NCI-H1048 (cell line): ENCODE data around the gene PHOSPHO1.
"Not testable (repeated sequence)": the region's sequence is repeated elsewhere in the genome, so short reads cannot be mapped to it uniquely, and the experiment has no call there.

ENCODE experiments used
- DNase-seq: peaks from one replicate; lab custom pipeline; 2025; lab: John Stamatoyannopoulos, UW

The PHOSPHO1 gene, protein sequence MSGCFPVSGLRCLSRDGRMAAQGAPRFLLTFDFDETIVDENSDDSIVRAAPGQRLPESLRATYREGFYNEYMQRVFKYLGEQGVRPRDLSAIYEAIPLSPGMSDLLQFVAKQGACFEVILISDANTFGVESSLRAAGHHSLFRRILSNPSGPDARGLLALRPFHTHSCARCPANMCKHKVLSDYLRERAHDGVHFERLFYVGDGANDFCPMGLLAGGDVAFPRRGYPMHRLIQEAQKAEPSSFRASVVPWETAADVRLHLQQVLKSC

DNA sequence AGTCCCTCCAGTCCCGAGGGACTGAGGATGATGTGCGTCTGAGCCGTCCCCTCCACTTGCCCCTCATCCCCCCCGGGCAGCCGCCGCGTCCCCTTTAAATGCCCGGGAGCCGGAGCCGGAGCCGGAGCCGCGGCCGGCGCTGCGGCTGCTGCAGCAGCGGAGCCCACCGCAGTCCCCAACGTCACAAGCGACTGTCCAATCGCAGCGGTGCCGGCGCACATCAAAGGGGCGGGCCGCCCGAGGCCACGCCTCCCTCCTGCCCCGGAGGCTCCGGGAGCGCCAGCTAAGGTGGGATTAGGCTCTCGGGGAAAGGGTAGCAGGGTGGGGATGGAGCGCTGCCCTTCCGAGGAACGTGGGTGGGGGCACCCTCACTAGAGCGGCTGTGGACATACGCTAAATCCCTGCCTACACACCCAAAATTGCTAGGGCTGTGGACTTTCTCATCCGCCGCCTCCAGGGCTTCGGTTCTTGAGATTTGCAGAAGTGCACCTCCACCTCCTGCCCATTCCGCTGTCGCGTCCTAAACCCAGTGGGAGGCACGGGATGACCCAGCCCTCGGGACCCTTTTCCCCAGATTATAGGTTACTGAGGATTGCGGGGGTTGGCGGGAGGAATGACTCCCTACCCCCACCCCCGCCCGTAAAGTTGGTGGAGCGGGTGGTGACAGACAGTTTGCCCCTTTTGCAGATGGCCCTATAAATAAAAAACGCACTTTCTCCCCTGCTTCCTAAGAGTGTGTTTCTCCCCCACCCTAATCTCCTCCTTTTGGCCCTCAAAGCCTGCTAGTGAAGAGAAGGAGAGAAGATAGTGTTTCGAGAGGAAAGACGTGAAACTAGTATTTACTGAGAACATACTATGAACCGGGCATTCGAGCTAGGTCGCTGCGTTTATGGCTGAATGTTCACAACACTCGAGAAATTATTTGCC, at the start of gene PHOSPHO1:
Gene PHOSPHO1, minus strand, starts transcription at position 152 of the 927 bp plus-strand sequence. CDS start 4,096 bp downstream, outside the sequence.
- peak; percentile 14 for DNase-seq

DNA sequence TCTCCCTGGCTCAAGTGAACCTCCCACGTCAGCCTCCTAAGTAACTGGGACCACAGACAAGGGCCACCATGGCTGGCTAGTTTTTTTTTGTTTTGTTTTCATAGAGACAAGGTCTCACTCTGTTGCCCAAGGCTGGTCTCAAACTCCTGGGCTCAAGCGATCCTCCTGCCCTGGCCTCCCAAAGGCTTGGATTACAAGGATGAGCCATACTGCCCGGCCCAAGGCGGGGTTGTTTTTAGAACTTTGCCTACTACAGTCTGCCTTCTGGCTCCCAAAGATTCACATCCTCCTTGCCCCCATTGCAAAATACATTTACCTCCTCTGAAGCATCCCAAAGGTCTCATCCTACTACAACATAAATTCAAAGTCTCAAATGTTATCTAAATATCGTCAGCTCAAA, 49.5 kb upstream of the PHOSPHO1 start:
- DNase-seq = no peak

DNA sequence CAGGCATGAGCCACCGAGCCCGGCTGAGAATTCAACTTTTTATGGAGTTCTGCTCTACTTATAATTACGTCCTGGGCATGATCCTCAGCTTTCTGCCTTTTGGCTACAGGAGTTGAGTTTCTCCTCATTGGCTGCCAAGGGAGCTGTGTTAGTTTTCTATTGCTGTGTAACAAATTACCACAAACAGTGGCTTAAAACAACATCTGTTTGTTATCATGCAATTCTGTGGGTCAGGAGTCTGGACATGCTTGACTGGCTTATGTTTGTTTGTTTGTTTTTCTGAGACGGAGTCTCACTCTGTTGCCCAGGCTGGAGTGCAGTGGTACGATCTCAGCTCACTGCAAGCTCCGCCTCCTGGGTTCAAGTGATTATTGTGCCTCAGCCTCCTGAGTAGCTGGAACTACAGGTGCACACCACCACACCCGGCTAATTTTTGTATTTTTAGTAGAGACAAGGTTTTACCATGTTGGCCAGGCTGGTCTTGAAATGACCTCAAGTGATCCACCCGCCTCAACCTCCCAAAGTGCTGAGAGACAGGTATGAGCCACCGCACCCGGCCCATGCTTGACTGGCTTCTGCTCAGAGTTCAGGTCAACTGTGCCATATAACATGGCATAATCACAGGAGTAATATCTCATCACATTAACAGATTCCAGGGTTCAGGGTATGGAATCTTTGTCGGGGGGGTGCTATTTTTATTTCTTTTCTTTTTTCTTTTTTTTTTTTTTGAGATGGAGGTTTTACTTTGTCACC, 48.9 kb upstream of the PHOSPHO1 start:
- DNase-seq = not testable (repeated sequence)

DNA sequence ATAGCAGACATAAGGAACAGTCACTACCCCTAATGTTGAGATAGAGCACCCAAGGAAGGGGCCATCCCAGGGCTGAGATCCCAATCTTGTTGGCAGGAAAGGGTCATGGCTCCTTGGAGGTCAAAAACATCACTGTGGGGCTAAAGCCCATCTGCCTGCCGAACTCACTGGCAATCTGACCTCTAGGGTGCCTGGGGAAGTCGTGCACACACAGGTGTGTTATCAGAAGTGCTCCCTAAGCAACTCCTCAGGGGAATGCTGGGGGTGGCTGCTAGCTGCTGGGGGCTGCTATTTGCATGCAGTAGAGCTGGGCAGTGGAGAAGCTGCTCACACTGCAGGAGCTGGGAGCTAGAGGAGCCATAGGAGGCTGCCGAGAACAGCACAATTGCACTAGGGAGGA, 47.5 kb upstream of the PHOSPHO1 start:
- no peak for DNase-seq

DNA sequence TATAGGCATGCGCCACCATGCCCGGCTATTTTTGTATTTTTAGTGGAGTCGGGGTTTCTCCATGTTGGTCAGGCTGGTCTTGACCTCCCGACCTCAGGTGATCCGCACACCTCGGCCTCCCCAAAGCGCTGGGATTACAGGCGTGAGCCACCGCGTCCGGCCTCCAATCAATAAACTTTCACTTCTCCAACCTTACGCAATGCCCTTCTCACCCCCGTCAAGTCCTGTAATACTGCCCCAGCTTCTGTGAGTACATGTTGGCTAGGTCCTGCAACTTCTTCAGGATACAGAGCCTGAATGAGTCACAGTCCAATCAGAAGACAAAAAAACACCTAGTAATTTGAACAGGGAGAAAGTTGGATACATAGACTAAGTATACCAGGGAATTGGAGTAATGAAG, 47.1 kb upstream of the PHOSPHO1 start:
- no peak for DNase-seq

DNA sequence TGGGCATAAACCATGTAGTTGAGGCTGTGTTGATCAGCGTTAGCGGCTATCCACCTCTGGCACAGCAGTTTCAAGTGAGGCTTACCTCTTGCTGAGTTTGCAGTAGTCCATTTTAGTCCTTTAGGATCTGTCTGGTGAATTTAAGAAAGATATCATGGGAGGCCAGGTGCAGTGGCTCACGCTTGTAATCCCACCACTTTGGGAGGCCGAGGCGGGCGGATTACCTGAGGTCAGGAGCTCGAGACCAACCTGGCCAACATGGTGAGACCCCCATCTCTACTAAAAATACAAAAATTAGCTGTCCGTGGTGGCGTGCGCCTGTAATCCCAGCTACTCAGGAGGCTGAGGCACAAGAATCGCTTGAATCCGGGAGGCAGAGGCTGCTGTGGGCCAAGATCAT, 45.4 kb upstream of the PHOSPHO1 start:
- DNase-seq = not testable (repeated sequence)

DNA sequence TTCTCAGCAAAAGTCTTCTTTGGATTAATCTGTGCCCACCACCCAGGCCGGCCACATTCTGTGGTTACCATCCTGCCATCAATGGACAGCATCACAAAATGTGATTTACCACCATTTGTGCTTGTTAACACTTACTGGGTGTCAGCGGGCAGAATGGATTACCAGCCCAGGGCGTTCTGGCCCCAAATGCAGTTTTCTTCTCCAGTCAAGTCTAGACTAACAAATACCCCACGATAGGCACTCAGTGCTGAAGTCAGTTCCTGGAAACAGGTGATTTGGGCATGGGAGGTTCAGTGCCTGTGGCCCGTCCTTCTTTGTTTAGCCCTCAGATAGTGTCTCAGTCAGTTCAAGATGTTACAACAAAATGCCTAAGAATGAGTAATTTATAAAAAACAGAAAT, 38.8 kb upstream of the PHOSPHO1 start:
- no peak for DNase-seq

DNA sequence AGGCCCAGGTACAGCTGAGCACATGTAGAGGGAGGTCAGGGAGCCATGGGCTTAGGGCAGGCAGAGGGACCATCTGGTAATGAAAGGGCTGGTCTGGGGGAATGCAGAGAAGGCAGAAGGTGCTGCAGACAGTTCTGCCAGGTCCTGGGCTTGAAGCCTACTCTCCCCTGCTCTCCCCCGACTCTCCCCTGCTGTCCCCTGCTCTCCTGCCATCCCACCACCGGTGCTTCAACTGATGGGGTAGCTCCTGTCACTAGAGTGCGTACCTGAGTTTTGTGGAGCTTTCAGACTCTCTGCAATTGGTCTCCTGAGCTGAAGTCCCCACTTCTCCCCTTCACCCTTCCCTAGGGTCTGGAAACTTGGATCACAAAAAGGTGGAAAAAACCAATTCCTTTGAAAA, 37.3 kb upstream of the PHOSPHO1 start:
- no peak for DNase-seq

DNA sequence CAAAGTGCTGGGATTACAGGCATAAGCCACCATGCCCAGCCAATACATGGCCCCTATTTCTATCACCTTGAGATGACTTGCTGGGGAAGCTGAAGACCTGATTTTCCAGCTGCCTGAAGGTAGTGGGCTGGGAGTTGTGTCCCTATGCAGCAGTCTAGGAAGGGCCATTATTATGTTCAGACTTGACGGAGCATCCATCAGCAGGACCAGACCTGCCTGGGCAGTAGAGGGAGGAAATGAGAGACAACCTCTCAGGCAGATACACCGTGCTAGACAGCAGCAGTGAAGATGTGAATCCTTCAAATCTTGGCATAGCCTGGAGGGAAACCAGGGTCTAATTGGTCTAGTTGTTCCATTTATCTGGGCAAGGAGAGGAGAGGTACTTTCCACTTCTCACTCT, 35.6 kb upstream of the PHOSPHO1 start:
- no peak for DNase-seq

DNA sequence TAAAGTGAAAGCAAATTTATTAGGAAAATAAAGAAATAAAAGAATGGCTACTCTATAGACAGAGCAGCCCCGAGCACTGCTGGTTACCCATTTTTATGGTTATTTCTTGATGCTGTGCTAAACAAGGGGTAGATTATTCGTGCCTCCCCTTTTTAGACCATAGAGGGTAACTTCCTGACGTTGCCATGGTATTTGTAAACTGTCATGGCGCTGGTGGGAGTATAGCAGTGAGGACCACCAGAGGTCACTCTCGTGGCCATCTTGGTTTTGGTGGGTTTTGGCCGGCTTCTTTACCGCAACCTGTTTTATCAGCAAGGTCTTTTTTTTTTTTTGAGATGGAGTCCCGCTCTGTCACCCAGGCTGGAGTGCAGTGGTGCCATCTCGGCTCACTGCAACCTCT, 31.0 kb upstream of the PHOSPHO1 start:
- DNase-seq = not testable (repeated sequence)

DNA sequence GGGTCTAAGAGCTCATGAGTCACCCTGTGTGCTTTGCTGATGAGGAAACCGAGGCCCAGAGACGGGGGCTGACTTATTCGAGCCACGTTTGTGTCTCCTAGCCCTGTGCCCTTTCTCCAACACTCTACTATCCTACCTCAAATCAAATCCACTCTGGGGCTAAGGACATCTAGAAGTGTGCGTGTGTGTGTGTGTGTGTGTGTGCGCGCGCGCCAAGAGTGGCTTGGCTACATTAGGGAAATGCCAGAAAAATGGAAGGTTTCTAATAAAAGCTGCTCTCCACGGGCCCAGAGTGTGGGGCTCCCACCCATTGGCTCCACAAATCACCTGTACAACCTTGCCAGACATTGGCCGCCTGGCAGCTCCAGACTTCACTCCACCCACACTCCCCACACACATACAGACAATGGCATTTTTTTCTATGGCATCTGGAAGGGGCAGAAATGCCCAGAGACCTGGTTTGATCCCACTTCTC, 30.3 kb upstream of the PHOSPHO1 start:
- no peak for DNase-seq

DNA sequence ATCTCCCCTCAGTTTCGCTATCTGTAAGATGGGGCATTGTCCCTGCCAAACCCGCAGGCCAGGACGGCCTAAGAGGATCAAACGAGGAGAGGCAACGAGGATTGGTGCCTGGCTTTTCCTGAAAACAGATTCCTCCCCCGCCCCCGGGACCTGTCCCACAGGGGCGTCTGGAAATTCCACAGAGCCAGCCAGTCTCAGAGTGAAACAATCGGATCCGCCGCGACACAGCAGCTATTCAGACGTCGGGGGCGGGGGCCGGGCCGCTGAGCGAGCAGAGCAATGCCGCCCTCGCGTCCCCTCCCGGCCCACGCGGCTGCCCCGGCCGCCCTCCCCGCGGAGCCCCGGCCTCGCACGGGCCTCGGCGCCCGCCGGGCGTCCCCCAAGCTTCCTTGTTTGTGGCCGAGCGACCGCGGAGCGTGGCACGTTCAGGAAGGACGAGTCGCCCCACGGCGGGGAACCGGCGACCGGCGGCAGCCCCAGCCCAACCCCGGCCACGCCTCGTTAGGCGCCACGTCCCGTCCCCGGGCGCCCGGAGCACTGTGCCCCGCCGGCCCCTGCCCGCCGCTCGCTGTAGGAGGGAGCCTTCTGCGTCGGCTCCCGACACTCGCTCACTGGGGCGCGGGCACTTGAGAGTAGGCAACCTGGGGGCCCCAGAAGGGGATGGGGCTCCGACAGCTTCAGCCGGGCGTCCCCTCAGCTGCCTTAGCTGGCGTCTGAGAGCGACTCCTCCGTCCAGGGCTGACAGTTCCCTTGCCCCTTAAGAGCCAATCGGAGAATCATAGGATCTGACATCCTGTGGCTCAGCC, 29.6 kb upstream of the PHOSPHO1 start:
- DNase-seq = no peak

DNA sequence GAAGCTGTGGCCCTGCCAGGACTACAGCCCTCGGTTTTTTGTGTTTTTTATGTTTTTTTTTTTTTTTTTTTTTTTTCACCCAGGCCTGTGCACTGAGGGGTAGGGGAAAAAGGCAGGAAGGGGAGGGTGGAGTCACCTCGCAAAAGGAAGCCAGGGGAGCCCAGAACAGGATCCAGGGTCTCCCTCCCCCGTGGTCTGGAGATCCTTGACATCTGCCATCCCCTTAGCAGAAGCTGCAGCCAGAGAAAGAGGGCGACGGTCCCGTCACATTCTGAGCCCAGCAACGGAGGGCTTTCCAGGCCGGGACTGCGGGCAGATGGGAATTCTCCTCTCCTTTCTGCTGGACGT, 29.1 kb upstream of the PHOSPHO1 start:
- no peak for DNase-seq

DNA sequence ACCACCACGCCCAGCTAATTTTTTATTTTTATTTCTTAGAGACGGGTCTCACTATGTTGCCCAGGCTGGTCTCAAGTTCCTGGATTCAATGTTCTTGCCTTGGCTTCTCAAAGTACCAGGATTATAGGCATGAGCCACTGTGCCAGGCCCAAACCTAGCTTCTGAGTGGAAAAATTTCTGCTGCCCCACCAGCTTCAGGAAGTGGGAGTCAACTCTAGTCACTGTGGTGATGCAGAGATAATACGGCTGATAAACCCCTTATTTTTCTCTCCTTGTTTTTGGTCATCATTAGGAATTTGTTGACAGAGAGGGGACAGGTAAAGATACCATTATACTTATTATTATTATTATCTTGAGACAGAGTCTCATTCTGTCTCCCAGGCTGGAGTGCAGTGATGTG, 27.8 kb upstream of the PHOSPHO1 start:
- no peak for DNase-seq

DNA sequence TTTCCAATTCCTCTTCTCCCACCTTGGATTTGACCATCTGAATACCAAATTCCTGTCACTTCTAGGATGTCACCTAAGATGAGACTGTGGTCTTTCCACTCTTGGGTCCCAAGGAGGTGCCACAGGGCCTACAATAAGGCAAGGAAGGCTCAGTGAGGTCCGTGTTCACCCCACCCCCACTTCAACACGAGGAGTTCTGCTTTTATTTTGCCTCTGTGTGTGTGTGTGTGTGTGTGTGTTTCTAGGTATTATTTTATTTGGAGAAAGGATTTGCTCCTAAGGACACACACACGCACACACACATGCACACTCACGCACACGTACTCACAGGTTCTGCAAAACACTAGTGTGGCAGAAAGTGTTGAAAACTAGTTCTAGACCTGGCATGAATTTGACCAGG, 24.5 kb upstream of the PHOSPHO1 start:
- DNase-seq = no peak

DNA sequence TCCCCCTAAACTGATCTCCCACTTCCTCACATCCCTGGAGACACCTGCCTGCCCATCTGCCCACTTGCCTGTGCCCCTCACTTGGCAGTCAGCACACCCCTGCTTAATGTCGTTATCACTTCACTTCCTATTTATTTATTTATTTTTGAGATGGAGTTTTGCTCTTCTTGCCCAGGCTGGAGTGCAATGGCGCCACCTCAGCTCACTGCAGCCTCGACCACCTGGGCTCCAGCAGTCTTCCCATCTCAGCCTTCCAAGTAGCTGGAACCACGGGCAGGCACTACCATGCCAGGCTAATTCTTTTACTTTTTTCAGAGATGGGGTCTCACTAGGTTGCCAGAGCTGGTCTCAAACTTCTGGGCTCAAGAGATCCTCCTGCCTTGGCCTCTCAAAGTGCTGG, 23.5 kb upstream of the PHOSPHO1 start:
- no peak for DNase-seq

DNA sequence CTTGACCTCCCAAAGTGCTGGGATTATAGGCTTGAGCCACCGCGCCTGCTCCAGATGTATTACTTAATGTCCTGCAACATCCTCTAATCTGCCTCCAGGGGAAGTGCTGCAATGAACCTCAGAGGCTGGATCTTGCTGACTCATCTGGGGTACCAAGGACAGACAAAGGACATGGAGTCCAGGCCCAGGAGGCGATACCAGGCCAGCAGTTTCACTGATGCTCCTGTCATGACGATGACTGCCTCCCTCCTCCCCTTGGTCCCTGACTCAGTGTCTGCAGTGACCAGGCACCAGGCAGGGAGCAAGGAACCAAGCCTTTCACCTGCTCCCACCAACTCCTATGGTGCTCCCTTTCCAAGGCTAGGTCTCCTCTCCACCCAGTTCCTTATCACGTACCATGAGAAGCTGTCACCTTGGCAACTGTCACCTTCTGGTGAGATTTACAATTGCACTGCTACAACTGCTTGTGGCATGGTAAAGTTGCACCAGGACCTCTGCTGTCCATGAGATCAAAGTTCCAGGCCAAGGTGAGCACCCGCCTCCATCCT, 21.6 kb upstream of the PHOSPHO1 start:
- DNase-seq = no peak

DNA sequence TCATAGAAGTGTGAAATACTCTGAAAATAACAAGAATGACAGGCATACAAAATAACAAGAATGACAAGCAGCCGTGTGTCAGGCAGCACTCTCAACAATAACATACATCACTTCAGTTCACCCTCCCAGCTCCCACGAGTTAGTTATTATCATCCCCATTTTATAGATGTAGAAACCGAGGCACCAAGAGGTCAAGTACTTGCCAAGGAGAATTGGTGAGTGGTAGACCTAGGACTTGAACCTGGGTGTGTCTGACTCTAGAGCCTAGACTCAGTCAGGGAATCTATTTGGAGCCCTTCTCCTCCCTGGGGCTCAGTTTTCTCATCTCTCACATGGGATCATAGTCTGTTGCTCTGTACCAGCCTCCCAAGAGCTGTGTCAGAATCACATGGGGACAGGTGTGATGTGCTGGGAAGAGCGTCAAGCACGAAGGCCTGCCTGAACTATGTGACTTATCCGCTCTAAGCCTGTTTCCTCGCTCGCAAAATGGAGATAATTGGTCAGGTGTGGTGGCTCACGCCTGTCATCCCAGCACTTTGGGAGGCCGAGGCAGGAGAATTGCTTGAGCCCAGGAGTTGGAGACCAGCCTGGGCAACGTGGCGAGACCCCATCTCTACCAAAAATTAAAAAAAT, 19.4 kb upstream of the PHOSPHO1 start:
- DNase-seq = no peak

DNA sequence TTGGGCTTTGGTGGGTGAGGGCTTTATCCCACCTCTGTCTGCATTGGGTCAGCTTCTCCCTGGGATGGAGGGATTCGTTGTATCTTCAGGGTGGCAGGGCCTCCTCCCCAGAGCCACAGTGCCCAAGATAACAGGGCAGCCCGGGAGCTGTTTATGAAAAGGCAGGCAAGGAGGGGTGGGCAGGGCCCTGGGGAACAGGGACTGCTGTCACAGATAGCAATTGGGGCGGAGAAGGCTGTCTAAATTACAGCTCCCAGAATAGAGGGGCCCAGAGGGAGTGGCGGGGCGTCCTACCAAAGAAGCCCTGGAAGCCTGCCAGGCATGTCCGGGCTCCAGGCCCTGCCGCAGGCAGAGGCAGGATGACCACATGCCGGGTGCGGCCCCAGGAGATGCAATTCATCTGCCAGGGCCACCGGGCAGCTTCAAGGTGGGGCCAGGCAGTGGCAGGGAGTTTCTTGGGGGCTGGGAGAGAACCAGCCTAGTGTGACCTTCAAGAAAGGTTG, 18.8 kb upstream of the PHOSPHO1 start:
- DNase-seq = no peak

DNA sequence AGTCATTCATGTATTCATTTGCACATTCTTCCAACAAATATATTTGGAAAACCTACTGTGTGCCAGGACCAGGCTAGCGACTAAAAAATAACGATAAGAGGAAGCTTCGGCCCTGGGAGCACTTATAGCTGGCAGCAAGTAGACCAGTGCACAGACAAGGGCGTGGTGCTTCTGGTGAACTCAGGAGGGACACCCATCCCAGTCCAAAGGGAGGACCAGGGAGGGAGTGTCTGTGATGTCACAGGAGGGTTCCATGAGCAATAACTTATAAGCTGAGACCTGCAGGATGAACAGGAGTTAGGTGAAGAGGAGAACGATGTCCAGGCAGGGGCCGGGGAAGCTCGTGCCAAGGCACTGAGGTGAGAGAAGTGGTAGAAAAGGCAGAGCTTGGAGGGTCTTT, 17.4 kb upstream of the PHOSPHO1 start:
- DNase-seq = no peak

DNA sequence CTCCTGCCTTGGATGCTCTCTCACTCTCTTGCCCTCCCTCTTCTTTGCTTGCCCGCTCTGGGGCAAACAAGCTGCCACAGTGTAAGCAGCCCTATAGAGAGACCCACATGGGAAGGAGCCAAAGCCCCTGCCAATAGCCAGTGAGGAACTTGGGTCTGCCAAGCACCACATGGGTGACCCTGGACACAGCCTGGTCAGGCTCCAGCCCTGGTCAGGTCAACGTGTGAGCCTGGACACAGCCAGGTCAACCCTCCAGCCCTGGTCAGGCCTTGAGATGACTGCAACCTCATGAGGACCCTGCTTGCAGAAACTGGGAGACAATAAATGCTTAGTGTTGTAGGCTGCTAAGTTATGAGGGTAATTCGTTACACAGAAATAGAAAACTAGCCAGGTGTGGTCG, 14.3 kb upstream of the PHOSPHO1 start:
- no peak for DNase-seq
